GM12874 (cell line): Measurements from ENCODE around the gene RFWD3.

ENCODE experiments used
- TF ChIP-seq, protein P1 (sequence below): IDR thresholded peaks from 2 replicates; pipeline ENCODE4 v1.5.1; 2011; ENCODE audit warnings: low read depth, mild to moderate bottlenecking, control low read depth, low read length, moderate library complexity; ENCODE audit not compliant: insufficient read depth

The RFWD3 gene

DNA sequence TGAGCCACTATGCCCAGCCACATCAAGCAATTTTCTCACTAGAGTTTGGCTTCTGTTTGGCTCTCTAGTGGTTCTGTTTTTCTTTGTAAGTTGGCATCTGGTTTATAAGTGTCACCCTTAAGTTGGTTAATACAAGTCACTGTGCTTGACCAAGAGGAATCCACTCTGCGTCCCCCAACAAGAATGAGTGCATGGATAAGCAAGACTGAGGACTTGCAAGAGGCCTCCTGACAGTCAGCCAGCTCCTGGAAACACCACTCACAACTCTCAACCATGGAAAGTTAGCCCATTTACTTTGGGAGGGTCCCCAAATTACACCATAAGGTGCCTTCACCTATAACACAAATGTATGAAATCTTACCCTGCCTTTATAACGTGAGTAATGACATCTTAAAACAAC lies 7.6 kb downstream of the RFWD3 start:
- TF ChIP-seq, protein P1, sequence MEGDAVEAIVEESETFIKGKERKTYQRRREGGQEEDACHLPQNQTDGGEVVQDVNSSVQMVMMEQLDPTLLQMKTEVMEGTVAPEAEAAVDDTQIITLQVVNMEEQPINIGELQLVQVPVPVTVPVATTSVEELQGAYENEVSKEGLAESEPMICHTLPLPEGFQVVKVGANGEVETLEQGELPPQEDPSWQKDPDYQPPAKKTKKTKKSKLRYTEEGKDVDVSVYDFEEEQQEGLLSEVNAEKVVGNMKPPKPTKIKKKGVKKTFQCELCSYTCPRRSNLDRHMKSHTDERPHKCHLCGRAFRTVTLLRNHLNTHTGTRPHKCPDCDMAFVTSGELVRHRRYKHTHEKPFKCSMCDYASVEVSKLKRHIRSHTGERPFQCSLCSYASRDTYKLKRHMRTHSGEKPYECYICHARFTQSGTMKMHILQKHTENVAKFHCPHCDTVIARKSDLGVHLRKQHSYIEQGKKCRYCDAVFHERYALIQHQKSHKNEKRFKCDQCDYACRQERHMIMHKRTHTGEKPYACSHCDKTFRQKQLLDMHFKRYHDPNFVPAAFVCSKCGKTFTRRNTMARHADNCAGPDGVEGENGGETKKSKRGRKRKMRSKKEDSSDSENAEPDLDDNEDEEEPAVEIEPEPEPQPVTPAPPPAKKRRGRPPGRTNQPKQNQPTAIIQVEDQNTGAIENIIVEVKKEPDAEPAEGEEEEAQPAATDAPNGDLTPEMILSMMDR: no peak

DNA sequence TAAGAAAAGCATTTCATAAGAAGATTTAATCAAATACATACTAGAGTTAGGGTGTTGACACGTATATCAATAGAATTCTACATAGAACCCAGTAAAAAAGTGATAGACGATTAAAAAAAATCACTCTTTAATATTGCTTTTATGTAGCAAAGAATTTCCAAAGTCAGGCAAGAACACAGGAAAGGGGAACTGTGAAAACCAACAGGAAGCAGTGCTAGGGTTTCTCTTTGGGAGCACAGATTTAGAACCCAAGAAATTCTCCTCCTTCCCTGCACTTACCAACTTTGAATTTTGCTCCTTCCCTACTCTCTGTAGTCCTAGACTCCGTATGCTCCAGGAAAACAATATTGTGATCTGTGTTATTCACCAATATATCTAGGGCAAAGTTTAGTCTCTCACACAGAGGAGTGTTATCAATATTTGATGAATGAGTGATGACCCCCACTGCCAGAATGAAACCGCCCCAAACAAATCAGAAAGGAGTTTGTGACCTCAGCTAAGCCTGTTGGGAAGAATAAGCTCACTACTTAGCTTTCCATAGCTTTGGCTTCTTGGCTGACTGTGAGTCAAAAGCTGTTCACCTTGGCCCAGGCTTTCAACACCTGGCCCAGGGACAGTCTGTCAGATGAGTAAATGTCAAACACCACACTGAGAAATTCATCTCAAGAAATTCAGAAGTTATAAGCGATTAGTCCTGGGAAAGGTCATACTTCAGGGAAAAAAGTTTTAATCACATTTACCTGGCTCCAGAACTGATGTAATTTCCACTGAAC lies 8.6 kb downstream of the RFWD3 start:
- TF ChIP-seq, protein P1: no peak

DNA sequence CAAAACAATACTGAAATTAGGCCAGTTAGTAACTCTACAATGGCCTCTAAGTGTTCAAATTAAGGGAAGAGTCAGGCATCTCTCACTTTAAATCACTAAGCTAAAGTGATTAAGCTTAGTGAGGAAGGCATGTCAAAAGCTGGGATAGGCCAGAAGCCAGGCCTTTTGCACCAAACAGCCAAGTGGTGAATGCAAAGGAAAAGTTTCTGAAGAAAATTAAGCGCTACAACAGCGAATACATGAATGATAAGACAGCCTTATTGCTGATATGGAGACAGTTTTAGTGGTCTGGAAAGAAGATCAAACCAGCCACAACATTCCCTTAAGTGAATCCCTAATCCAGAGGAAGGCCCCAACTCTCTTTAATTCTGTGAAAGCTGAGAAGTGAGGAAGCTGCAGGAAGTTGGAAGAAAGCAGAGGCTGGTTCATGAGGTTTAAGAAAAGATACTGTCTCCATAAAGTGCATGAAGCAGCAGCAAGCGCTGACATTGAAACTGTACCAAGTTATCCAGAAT lies 12.1 kb downstream of the RFWD3 start:
- TF ChIP-seq, protein P1: no peak

DNA sequence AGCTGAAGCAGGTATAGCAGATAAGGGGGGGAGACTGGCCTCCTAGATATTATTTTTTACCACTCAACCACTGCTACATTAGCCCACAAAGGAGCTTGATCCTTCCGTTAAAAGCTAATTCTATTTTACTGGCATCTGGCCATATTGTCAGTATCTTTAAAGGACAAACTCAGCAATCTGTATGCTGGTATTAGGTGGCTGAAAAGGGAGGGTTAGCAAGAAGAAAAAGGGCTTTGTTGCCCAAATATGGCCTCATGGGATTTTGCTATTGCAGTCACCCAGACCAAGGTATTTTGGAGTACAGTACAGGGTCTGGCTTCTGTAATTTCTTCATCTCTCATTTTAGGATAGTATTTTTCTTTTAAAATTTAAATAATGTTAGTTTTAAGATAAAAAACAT lies 14.4 kb downstream of the RFWD3 start:
- TF ChIP-seq, protein P1: no peak

DNA sequence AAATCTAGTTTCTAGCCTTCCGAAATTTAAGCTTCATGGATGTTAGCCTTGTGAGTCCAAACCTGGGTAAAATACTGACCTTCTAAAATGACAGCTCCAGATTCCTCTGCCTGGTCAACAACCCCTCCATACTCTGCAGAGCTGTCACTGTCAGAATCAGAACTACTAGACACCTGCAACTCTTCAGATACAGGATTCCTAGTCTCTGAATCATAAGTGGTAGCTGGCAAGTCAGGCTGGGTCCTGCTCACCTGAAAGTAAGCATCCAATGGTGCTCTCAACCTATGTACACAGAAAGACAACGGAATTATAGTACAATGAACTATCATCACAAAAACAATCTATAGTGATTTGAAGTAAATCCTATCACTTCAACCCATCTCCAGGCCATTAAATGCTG lies 14.8 kb downstream of the RFWD3 start:
- TF ChIP-seq, protein P1: no peak

DNA sequence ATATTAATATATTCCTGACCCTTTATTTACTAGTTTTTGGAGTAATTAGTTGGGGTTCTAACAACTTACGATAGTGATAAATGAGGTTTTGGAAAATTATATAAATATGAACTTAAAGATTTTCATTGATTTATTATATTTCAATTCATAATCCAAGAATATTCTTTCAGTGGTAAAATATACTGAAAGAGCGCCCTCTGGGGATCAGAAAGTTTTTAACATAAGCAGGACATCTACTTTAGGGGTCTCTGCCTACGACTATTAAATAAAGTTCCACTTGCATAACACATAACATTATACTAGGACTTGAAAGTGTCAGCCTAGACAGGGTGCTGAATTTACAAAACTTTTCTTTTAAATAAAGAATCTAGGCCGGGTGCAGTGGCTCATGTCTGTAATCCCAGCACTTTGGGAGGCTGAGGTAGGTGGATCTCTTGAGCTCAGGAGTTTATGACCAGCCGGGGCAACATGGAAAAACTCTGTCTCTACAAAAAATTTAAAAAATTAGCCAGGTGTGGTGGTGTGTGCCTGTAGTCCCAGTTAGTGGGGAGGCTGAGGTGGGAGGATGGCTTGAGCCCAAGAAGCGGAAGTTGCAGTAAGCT lies 15.6 kb downstream of the RFWD3 start:
- TF ChIP-seq, protein P1: peak; percentile 39; the same call in 1 of the 2 replicates

DNA sequence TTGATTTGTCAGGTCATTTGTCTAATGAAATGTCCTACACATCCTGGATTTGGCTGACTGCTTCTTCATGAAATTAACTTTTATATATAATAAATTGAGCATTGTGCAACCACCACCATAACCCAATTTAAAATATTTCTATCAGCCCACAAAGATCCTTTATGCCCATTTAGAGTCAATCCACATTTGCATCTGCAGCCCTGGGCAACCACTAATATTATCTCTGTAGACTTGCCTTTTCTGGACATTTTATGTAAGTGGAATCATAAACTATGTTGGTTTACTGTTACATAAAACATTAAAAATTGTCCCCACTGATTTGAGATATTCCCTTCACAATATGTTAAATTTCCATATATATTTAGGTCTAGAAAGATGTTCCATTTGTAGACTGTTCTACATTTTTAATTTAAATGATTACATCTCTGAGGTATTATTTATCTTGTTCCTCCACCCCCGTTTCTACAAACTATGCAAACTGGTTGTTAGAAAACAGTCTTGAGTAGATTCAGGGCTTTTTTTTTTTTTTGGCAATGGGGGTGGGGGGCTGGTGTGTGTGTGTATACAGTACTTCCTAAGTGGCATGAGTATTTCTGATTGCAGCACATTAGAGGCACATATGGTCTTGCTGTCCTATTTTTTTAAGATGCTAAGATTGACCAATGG lies 16.7 kb downstream of the RFWD3 start:
- TF ChIP-seq, protein P1: no peak
